ENCODE data around the gene GPLD1. TPM values are rescaled to one million over a fixed set of nuclear protein-coding genes. Genes with fewer than 3 reads are reported as not detected.
"Not testable (repeated sequence)": the region's sequence is repeated elsewhere in the genome, so short reads cannot be mapped to it uniquely, and the experiment has no call there.

The GPLD1 gene
- total RNA-seq, 1 experiment from 2014 or later = not detected

DNA sequence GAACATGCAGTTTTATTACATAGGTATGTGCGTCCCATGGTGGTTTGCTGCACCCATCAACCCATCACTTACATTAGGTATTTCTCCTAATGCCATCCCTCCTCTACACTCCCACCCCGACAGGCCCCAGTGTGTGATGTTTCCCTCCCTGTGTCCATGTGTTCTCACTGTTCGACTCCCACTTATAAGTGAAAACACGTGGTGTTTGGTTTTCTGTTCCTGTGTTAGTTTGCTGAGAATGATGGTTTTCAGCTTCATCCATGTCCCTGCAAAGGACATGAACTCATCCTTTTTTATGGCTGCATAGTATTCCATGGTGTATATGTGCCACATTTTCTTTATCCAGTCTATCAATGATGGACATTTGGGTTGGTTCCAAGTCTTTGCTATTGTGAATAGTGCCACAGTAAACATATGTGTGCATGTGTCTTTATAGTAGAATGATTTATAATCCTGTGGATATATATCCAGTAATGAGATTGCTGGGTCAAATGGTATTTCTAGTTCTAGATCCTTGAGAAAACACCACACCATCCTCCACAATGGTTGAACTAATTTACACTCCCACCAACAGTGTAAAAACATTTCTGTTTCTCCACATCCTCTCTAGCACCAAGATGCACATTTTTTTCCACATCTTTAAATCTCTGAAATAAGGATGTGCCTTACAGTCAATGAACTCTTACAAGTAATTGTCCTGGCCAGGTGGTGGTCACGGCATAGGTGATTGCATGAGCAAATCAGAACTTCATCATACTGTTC lies 104.8 kb downstream of the GPLD1 start:
- H3K4me3 ChIP-seq, H3K27me3 ChIP-seq, H3K9me3 ChIP-seq, DNase-seq, H3K36me3 ChIP-seq: not testable (repeated sequence)

DNA sequence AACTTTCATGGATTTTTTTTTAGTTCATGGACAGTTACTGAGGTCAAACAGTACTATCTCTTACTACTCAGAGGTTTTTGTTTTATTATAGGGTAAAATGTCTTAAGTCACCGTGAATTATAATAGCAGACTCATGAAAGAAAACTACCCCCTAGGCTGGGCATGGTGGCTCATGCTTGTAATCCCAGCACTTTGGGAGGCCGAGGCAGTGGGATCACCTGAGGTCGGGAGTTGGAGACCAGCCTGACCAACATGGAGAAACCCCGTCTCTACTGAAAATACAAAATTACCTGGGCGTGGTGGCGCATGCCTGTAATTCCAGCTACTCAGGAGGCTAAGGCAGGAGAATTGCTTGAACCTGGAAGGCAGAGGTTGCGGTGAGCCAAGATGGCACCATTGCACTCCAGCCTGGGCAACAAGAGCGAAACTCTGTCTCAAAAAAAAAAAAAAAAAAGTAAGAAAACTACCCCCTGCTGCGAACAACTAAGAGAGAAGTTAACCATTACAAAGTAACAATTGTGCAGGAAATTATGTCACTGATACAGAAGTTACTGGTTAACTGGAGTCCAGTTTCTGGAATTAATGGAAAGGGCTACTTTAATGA lies 106.4 kb downstream of the GPLD1 start:
- H3K9me3 ChIP-seq, DNase-seq, H3K4me3 ChIP-seq, H3K27me3 ChIP-seq, H3K36me3 ChIP-seq: not testable (repeated sequence)

DNA sequence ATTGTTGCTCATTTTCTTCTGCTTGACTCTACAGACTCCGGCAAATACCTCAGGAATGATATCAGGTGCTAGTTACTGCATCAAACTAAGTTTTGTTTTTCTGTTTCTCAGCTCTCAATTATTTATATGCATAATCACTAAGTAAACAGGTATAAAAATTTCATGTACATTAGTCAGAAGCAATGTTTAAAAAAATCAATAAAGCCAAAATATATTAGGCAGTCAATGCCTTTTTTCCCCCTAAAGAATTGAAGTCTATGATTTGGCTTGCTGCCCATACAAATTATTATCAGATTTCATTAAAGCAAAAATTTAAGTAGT lies 107.2 kb downstream of the GPLD1 start:
- no peak for DNase-seq
- H3K4me3 ChIP-seq = no peak overlapping the region
- no peaks in the 10 kb centered on the region for H3K27me3 ChIP-seq
- no peaks in the 10 kb centered on the region for H3K9me3 ChIP-seq
- H3K36me3 ChIP-seq = no peaks in the 10 kb centered on the region

DNA sequence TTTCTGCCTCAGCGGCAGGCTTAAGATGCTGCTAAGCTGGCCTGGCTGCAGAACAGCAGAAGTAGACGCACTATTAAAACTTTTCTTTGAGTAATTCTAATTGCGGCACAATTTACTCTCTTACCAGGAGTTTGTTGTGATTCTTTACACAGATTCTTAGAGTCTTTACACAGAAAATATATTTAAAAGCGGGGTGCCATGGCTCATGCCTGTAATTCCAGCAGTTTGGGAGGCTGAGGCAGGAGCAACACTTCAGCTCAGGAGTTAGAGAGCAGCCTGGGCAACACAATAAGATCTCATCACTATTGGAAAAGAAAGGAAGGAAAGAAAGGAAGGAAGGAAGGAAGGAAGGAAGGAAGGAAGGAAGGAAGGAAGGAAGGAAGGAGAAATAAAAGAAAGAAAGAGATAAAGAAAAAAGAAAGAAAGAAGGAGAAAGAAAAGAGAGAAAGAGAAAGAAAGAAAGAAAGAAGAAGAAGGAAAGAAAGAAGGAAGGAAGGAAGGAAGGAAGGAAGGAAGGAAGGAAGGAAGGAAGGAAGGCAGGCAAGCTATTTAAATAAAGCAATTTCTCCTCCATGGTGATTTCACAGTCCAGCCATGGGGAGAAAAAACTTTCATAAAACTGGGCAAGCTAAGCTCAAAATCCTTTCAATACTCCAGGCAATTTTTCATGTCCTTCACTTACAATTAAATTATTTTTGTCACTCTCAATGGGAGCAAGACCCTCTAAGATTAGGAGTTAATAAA lies 107.7 kb downstream of the GPLD1 start:
- H3K36me3 ChIP-seq = no peaks in the 10 kb centered on the region
- no peaks in the 10 kb centered on the region for H3K9me3 ChIP-seq
- DNase-seq = no peak
- H3K27me3 ChIP-seq = no peaks in the 10 kb centered on the region
- H3K4me3 ChIP-seq = no peak overlapping the region

DNA sequence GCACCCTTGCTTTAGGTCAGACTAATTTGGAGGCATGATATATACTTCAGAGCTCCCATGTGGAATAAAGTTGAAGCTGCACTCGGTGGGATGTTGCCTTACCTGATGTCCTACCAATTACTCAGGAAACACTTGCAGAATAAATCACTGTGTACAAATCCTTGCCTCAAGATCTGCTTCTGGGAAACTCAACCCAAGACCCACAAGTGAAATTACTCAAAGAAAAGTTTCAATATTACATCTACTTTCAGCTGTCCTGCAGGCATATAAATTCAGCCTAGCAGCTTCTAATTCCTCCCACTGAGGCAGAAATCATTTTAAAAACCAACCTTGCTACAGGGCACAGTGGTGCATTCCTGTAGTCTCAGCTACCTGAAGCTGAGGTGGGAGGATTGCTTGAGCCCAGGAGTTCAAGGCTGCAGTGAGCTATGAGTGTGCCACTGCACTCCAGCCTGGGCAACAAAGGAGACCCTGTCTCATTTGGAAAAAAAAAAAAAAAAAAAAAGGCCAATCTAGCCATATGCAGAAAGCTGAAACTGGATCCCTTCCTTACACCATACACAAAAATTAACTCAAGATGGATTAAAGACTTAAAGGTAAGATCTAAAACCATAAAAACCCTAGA lies 110.8 kb downstream of the GPLD1 start:
- DNase-seq = no peak

More for the DNA sequence above, 110.8 kb downstream of the GPLD1 start:
- Histone ChIP-seq H3K9me3 (no peaks in the 10 kb centered on the region), H3K4me3 (no peak overlapping the region), H3K36me3 (no peaks in the 10 kb centered on the region), H3K27me3 (no peaks in the 10 kb centered on the region)

Other genes with a start within 250 kb of the GPLD1 start
- gene DCDC2, start 131.5 kb downstream of the GPLD1 start, total RNA-seq (2014; rRNA removed; shearing (Covaris generic); ENCODE audit: low replicate concordance) = not detected in 2 replicates
- gene MRS2, start 86.6 kb downstream of the GPLD1 start, total RNA-seq (2014; rRNA removed; shearing (Covaris generic); ENCODE audit: low replicate concordance) = 9.6 and 13.3 TPM in 2 replicates
- gene ALDH5A1, start 5.4 kb upstream of the GPLD1 start, total RNA-seq (2014; rRNA removed; shearing (Covaris generic); ENCODE audit: low replicate concordance) = 1.1 and 1.5 TPM in 2 replicates
- 0.10 TPM in 1 of 2 replicates, not detected in the other for gene KIAA0319, start 156.6 kb upstream of the GPLD1 start, total RNA-seq (2014; rRNA removed; shearing (Covaris generic); ENCODE audit: low replicate concordance)
- 18.5 and 30.8 TPM in 2 replicates for gene TDP2, start 177.3 kb upstream of the GPLD1 start, total RNA-seq (2014; rRNA removed; shearing (Covaris generic); ENCODE audit: low replicate concordance)
- gene ACOT13, start 177.5 kb upstream of the GPLD1 start, total RNA-seq (2014; rRNA removed; shearing (Covaris generic); ENCODE audit: low replicate concordance) = 1.9 and 3.7 TPM in 2 replicates
- 59.1 and 89.8 TPM in 2 replicates for gene C6orf62, start 229.6 kb upstream of the GPLD1 start, total RNA-seq (2014; rRNA removed; shearing (Covaris generic); ENCODE audit: low replicate concordance)

All from MG63 (cell line).